NCI-H146 (cell line): Measurements from ENCODE around the gene CCDC102A.

ENCODE experiments used
- DNase-seq: peaks from one replicate; lab custom pipeline; 2025; lab: John Stamatoyannopoulos, UW

CCDC102A gene

GRCh38 chr16:57462209-57462977 lies 74.0 kb downstream of the CCDC102A start, which contains the start of gene POLR2C:
Gene POLR2C, plus strand, starts transcription at chr16:57462679. Its CDS starts 46 bp downstream, at chr16:57462725.
- peak; percentile 69 for DNase-seq
